Stomach (tissue), 4 donors: Measurements from ENCODE around the gene TFF1.

Experiments used
- POLR2A ChIP-seq, 4 donors: fragments of 450-650 bp; IDR thresholded peaks; one replicate each; pipeline ENCODE4 v1.6.1; 2016; ENCODE audit warnings: antibody characterized with exemption in 4 of 4, control low read depth in 2 of 4, mild to moderate bottlenecking in 1 of 4, moderate library complexity in 1 of 4
- POLR2AphosphoS5 ChIP-seq, 3 donors: sonication (generic); formaldehyde crosslinking; IDR thresholded peaks; one replicate each; pipeline ENCODE4 v1.6.1; 2016; ENCODE audit warnings: antibody characterized with exemption in 3 of 3
- TF ChIP-seq, protein P1 (sequence below), 7 experiments: fragments of 450-650 bp in 4 of 7; fragments of 200-600 bp in 3 of 7; sonication (generic) in 3 of 7; IDR thresholded peaks; one replicate each; pipeline ENCODE4 v1.5.1; 2016 to 2019; ENCODE audit warnings: antibody characterized with exemption in 7 of 7, control low read depth in 2 of 7, mild to moderate bottlenecking in 1 of 7

GRCh38 chr21:42336054-42336453 lies 30.3 kb downstream of the TFF1 start:
- TF ChIP-seq, protein P1, sequence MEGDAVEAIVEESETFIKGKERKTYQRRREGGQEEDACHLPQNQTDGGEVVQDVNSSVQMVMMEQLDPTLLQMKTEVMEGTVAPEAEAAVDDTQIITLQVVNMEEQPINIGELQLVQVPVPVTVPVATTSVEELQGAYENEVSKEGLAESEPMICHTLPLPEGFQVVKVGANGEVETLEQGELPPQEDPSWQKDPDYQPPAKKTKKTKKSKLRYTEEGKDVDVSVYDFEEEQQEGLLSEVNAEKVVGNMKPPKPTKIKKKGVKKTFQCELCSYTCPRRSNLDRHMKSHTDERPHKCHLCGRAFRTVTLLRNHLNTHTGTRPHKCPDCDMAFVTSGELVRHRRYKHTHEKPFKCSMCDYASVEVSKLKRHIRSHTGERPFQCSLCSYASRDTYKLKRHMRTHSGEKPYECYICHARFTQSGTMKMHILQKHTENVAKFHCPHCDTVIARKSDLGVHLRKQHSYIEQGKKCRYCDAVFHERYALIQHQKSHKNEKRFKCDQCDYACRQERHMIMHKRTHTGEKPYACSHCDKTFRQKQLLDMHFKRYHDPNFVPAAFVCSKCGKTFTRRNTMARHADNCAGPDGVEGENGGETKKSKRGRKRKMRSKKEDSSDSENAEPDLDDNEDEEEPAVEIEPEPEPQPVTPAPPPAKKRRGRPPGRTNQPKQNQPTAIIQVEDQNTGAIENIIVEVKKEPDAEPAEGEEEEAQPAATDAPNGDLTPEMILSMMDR (IDR thresholded peaks at IDR 0.05) = no peak
- TF ChIP-seq POLR2AphosphoS5 (IDR thresholded peaks at IDR 0.05) (no peak), POLR2A (IDR thresholded peaks at IDR 0.05) (no peak)
